ENCODE data around the gene EME2. TPM values are rescaled to one million over a fixed set of nuclear protein-coding genes. Genes with fewer than 3 reads are reported as not detected.

Gene EME2, protein sequence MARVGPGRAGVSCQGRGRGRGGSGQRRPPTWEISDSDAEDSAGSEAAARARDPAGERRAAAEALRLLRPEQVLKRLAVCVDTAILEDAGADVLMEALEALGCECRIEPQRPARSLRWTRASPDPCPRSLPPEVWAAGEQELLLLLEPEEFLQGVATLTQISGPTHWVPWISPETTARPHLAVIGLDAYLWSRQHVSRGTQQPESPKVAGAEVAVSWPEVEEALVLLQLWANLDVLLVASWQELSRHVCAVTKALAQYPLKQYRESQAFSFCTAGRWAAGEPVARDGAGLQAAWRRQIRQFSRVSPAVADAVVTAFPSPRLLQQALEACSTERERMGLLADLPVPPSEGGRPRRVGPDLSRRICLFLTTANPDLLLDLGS
- polyA plus RNA-seq: not detected in 2 replicates

DNA sequence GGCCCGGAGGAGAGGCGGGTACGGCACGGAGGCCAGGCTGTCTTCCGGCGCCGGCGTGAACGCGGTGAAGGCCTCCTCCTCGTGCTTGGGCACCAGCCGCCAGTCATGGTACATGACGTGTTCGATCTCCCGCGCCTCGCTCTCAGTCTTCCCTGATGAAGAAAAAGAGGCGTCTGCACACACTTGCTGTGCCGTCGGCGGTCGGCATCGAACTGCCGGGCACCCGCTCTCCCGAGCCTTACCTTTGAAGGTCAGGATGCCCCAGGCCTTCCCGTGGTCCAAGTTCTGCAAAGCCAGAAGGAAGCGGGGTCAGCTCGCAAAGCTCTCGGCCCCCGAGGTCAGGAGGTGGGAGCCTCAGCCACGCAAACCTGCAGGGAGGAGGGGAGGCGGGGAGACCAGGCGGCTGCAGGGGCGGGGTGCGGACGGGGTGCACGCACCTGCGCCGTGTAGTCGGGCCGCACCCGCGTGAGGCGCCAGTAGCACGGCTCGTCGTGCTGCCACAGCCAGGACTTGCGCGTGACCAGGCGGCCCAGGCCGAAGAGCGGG, at the start of gene EME2:
Gene EME2 (plus strand): TSS at position 449 of the 546 bp plus-strand sequence. CDS start 418 bp downstream, outside the sequence.

DNA sequence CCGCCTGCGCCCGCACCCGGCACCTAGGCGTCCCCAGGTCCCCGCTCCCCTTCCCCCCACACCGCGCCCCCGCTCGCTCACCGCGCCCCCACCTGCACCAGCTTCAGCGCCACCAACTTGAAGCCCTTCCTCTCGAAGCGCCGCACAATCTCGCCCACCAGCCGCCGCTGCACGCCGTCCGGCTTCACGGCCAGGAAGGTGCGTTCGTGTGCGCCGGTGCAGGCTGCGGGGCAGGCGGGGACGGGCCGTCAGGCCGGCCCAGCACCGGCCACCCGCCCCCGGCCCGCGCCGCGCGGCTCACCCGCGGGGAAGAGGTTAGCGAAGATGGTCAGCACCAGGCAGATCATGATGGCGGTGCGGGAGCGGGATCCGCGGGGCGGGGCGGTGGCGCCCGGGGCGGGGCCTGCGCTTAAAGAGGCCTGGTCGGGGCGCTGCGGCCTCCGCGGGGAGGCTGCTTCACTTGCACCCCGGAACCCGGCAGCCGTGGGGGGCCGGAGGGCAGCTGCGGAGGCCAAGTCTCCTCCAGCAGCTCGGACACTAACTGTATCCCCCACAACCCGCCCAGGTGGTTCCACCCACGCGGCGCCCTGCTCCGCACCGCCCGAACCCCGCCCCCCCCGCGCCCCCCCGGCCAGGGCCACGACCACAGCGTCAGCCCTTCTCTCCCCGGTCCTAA, 1.3 kb upstream of the EME2 start, which contains the start of gene NME3:
Gene NME3 (minus strand): TSS at position 356 of the 676 bp plus-strand sequence. CDS start 9 bp downstream, at position 347.

DNA sequence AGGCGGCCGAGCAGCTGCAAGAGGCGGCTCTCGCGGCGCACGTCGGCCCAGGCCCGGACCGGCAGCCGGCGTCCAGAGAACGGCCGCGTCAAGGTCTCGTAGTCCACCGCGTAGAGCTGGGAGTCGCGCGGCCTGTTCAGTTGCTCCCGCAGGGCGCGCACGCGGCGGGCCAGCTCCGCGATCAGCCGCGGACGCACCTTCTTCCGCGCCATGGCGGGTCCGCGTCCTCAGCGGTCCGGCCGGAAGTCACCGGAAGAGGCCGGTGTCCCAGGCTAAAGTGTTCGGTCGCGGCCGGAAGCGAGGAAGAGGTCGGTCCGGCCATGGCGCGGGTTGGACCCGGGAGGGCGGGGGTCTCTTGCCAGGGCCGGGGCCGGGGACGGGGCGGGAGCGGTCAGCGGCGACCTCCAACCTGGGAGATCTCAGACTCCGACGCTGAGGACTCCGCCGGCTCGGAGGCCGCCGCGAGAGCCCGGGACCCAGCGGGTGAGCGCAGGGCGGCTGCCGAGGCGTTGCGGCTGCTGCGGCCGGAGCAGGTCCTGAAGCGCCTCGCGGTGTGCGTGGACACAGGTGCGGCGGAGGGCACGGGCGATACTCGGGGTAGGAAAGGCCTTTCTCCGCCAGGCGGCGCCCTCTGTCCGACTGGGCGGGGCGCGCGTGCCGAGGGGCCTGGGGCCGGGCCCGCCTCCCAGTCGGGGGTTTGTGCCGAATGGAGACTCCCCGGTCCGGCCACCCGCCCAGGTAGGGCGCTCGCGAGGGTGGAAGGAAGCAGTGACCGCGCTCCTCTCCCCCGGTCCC, 495 bp downstream of the EME2 start, which contains the start of gene MRPS34:
Gene MRPS34 (minus strand): TSS at position 227 of the 795 bp plus-strand sequence. CDS start 15 bp downstream, at position 212.

DNA sequence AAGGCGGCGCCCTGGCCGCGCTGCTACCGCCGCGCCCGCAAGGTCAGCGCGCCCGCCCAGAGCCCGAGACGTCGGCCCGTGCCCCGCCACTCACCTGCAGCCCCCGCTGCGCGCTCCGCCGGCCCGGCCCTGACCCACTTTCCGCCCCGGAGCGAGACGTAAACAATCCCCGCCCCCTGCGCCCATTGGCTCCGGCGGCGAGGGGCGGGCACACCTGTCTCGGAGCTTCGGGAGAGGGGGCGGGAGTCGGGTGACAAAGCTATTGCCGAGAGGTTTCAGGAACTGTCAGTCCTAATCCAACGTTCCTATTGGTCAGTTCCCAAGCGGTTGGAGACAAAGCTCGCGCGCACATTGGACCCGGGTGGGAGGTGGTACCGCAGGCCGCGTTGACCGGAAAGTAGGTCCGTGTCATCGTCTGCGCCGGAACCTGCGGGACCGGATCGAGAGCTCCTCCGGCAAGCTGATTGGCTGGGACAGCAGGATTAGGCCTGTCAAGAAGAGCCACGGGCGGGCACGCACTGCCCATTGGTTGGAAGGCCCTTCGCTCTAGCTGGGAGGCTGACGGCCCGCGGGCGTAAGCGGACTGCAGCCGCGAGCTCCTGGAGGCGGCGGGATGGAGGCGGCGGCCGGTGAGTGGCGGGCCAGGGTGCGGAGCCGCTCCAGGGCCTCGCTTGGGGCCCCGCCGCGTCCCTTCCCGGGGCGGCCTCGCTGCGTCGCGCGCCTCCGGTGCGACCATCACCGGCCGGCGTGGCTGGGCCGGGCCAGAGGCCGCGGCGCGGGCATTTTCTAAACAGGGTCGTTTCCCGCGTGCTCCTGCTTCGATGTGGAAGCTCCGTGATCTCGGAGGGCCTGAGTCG, 10.0 kb downstream of the EME2 start, which contains the start of the genes NUBP2 and SPSB3:
Gene NUBP2 (plus strand): TSS at position 553 of the 857 bp plus-strand sequence. CDS start 61 bp downstream, at position 614.
Gene SPSB3 (minus strand): TSS at position 164 of the 857 bp plus-strand sequence. CDS start 1,088 bp downstream, outside the sequence.

DNA sequence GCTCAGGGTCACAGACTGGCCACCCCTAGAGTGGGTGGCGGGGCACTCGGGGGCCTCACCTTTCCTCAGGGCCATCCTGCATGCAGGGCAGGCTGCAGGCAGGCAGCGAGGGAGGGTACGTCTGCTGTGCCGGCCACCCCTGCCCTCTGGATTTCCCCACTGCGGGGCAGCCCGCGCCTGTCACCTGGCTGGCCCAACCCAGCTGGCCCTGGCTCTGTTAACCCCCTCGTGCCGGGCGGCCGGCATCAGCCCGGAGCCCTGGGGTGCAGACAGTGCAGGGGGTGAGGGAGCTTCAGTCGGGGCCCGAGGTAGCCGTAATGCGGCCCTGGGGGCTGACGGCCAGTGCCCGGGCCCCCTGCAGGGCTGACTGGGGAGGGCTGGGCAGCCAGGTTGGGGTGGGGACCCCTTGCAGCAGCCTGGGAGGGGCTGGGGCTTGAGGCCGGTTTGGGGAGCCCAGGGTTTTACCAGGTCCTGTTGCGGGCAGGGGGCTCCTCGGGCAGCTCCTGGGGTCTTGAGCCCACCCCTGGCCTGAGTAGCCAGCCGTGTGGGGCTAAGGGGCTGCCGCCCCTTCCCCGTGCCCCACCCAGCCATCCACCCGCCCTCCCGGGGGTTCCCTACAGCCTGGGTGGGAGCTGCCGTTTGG, 21.1 kb downstream of the EME2 start, which contains the start of gene IGFALS:
Gene IGFALS (minus strand): TSS at position 128 of the 643 bp plus-strand sequence. CDS start 53 bp downstream, at position 75.

Other genes starting within 250 kb of the EME2 start
- gene TMEM204, start 239.1 kb upstream of the EME2 start, polyA plus RNA-seq: not detected in 2 replicates
- gene IFT140, start 160.7 kb upstream of the EME2 start, polyA plus RNA-seq: 0.13 and 0.50 TPM in 2 replicates
- 0.43 and 1.4 TPM in 2 replicates for gene CRAMP1, start 160.4 kb upstream of the EME2 start, polyA plus RNA-seq
- gene JPT2, start 94.5 kb upstream of the EME2 start, polyA plus RNA-seq: 1.5 and 3.5 TPM in 2 replicates
- gene MAPK8IP3, start 66.6 kb upstream of the EME2 start, polyA plus RNA-seq: 0.57 and 0.75 TPM in 2 replicates
- 23.9 and 25.4 TPM in 2 replicates for gene NME3, start 1.3 kb upstream of the EME2 start, polyA plus RNA-seq
- 18.2 and 21.2 TPM in 2 replicates for gene MRPS34, start 324 bp downstream of the EME2 start, polyA plus RNA-seq
- gene SPSB3, start 9.8 kb downstream of the EME2 start, polyA plus RNA-seq: 1.1 and 4.5 TPM in 2 replicates
- 5.2 and 6.6 TPM in 2 replicates for gene NUBP2, start 10.2 kb downstream of the EME2 start, polyA plus RNA-seq
- gene IGFALS, start 20.9 kb downstream of the EME2 start, polyA plus RNA-seq: not detected in 2 replicates
- 42.1 and 49.0 TPM in 2 replicates for gene HAGH, start 54.0 kb downstream of the EME2 start, polyA plus RNA-seq
- gene FAHD1, start 54.4 kb downstream of the EME2 start, polyA plus RNA-seq: 18.6 and 20.8 TPM in 2 replicates
- not detected in 2 replicates for gene MEIOB, start 99.4 kb downstream of the EME2 start, polyA plus RNA-seq
- not detected in 2 replicates for gene HS3ST6, start 145.6 kb downstream of the EME2 start, polyA plus RNA-seq
- gene MSRB1, start 170.4 kb downstream of the EME2 start, polyA plus RNA-seq: 0.78 and 0.87 TPM in 2 replicates
- not detected in 2 replicates for gene RPL3L, start 181.9 kb downstream of the EME2 start, polyA plus RNA-seq
- 199 and 231 TPM in 2 replicates for gene NDUFB10, start 186.7 kb downstream of the EME2 start, polyA plus RNA-seq
- gene RPS2, start 192.0 kb downstream of the EME2 start, polyA plus RNA-seq: 110 and 121 TPM in 2 replicates
- not detected in 2 replicates for gene RNF151, start 194.0 kb downstream of the EME2 start, polyA plus RNA-seq
- 1.8 and 5.1 TPM in 2 replicates for gene TBL3, start 199.2 kb downstream of the EME2 start, polyA plus RNA-seq
- not detected in 2 replicates for gene NOXO1, start 208.7 kb downstream of the EME2 start, polyA plus RNA-seq
- gene GFER, start 211.4 kb downstream of the EME2 start, polyA plus RNA-seq: 1.4 and 2.1 TPM in 2 replicates
- gene SYNGR3, start 217.2 kb downstream of the EME2 start, polyA plus RNA-seq: 80.6 and 82.4 TPM in 2 replicates
- 0.11 and 0.16 TPM in 2 replicates for gene ZNF598, start 237.0 kb downstream of the EME2 start, polyA plus RNA-seq
- gene NPW, start 247.0 kb downstream of the EME2 start, polyA plus RNA-seq: not detected in 2 replicates

All from Purkinje cell (primary cell).